ENCODE measurements around the gene OPN5.

Gene OPN5

GRCh38 chr6:47749757-47750156 is 32.1 kb upstream of the OPN5 start:
- Histone ChIP-seq H3K9me3 (replicated peaks in 1 of 11) (peaks cover 0 to 18% (median 5%) of the 10 kb centered on the region in 11 experiments; a peak in 7 of 22 replicates), H3K36me3 (no peaks in the 10 kb centered on the region), H3K9ac (no peak overlapping the region), H3K4me1 (no peaks in the 10 kb centered on the region), H3K4me3 (no peak overlapping the region), H3K27me3 (no peaks in the 10 kb centered on the region), H3K27ac (no peak overlapping the region), H4K20me1 (no peaks in the 10 kb centered on the region; a peak in 1 of 22 replicates), H3K4me2 (no peak overlapping the region)
- TF ChIP-seq Cebpa-rat (IDR thresholded peaks at IDR 0.05), result no peak

- Histone ChIP-seq H3K9ac (no peak overlapping the region), H3K36me3 (no peaks in the 10 kb centered on the region), H4K20me1 (no peaks in the 10 kb centered on the region; a peak in 1 of 22 replicates), H3K4me2 (no peak overlapping the region), H3K27me3 (no peaks in the 10 kb centered on the region), H3K4me3 (no peak overlapping the region), H3K27ac (no peak overlapping the region), H3K9me3 (replicated peaks in 1 of 11) (peaks cover 0 to 18% (median 5%) of the 10 kb centered on the region in 11 experiments; a peak in 8 of 22 replicates), H3K4me1 (no peaks in the 10 kb centered on the region)
- no peak for TF ChIP-seq Cebpa-rat (IDR thresholded peaks at IDR 0.05)
Measured at GRCh38 chr6:47752801-47753200, 29.0 kb upstream of the OPN5 start.

- Histone ChIP-seq H3K4me1 (no peaks in the 10 kb centered on the region), H3K27me3 (no peaks in the 10 kb centered on the region), H3K9me3 (replicated peaks in 1 of 11) (peaks cover 0 to 5% (median 0%) of the 10 kb centered on the region in 11 experiments; a peak in 3 of 22 replicates), H3K4me2 (no peak overlapping the region), H3K9ac (no peak overlapping the region), H3K4me3 (no peak overlapping the region), H3K36me3 (no peaks in the 10 kb centered on the region), H4K20me1 (no peaks in the 10 kb centered on the region), H3K27ac (no peak overlapping the region)
- TF ChIP-seq Cebpa-rat (IDR thresholded peaks at IDR 0.05), result no peak
Measured at GRCh38 chr6:47759364-47759763, 22.5 kb upstream of the OPN5 start.

- Histone ChIP-seq H3K4me2 (no peak overlapping the region), H3K9me3 (replicated peaks in 1 of 11) (peaks cover 0 to 7% (median 0%) of the 10 kb centered on the region in 11 experiments; a peak in 4 of 22 replicates), H3K27ac (no peak overlapping the region), H3K9ac (no peak overlapping the region), H3K36me3 (no peaks in the 10 kb centered on the region), H3K4me1 (no peaks in the 10 kb centered on the region), H3K4me3 (no peak overlapping the region), H4K20me1 (no peaks in the 10 kb centered on the region), H3K27me3 (no peaks in the 10 kb centered on the region)
- TF ChIP-seq Cebpa-rat (IDR thresholded peaks at IDR 0.05), result no peak
Measured at GRCh38 chr6:47762502-47762901, 19.3 kb upstream of the OPN5 start.

- Histone ChIP-seq H3K27ac (no peak overlapping the region), H3K4me3 (no peak overlapping the region), H3K36me3 (no peaks in the 10 kb centered on the region), H3K4me2 (no peak overlapping the region), H3K27me3 (no peaks in the 10 kb centered on the region), H3K9ac (no peak overlapping the region), H4K20me1 (no peaks in the 10 kb centered on the region), H3K9me3 (replicated peaks in 1 of 11) (peaks cover 0 to 7% (median 0%) of the 10 kb centered on the region in 11 experiments; a peak in 4 of 22 replicates), H3K4me1 (no peaks in the 10 kb centered on the region)
- TF ChIP-seq Cebpa-rat (IDR thresholded peaks at IDR 0.05), result no peak
Measured at GRCh38 chr6:47766445-47766844, 15.4 kb upstream of the OPN5 start.

- Histone ChIP-seq H3K4me3 (no peak overlapping the region), H3K9me3 (replicated peaks in 1 of 11) (peaks cover 0 to 7% (median 0%) of the 10 kb centered on the region in 11 experiments; a peak in 4 of 22 replicates), H3K9ac (no peak overlapping the region), H3K36me3 (no peaks in the 10 kb centered on the region), H3K4me2 (no peak overlapping the region), H4K20me1 (no peaks in the 10 kb centered on the region), H3K27me3 (no peaks in the 10 kb centered on the region), H3K4me1 (no peaks in the 10 kb centered on the region), H3K27ac (no peak overlapping the region)
- TF ChIP-seq Cebpa-rat (IDR thresholded peaks at IDR 0.05), result no peak
Measured at GRCh38 chr6:47767102-47767501, 14.7 kb upstream of the OPN5 start.

GRCh38 chr6:47769982-47770381 is 11.8 kb upstream of the OPN5 start:
- H3K4me2 ChIP-seq, result no peak overlapping the region
- TF ChIP-seq Cebpa-rat (IDR thresholded peaks at IDR 0.05), result no peak
- H3K9me3 ChIP-seq (replicated peaks in 1 of 11), result peaks cover 0 to 7% (median 0%) of the 10 kb centered on the region in 11 experiments; a peak in 4 of 22 replicates

GRCh38 chr6:47772359-47772758 is 9.5 kb upstream of the OPN5 start:
- no peak overlapping the region for H3K9ac ChIP-seq
- H4K20me1 ChIP-seq, result no peaks in the 10 kb centered on the region
- no peak for TF ChIP-seq Cebpa-rat (IDR thresholded peaks at IDR 0.05)
- H3K27ac ChIP-seq, result no peak overlapping the region
- no peak overlapping the region for H3K4me3 ChIP-seq
- no peaks in the 10 kb centered on the region for H3K9me3 ChIP-seq (replicated peaks in 1 of 11)
- no peaks in the 10 kb centered on the region for H3K4me1 ChIP-seq
- no peaks in the 10 kb centered on the region for H3K27me3 ChIP-seq
- H3K36me3 ChIP-seq, result no peaks in the 10 kb centered on the region
- H3K4me2 ChIP-seq, result no peak overlapping the region

More at GRCh38 chr6:47769982-47770381, 11.8 kb upstream of the OPN5 start:
- Histone ChIP-seq H3K4me3 (no peak overlapping the region), H3K9ac (no peak overlapping the region), H3K36me3 (no peaks in the 10 kb centered on the region), H3K27ac (no peak overlapping the region), H3K4me1 (no peaks in the 10 kb centered on the region), H3K27me3 (no peaks in the 10 kb centered on the region), H4K20me1 (no peaks in the 10 kb centered on the region)

- Histone ChIP-seq H3K9ac (no peak overlapping the region), H4K20me1 (no peaks in the 10 kb centered on the region), H3K27me3 (no peaks in the 10 kb centered on the region), H3K4me2 (no peak overlapping the region), H3K36me3 (no peaks in the 10 kb centered on the region), H3K9me3 (replicated peaks in 1 of 11) (no peaks in the 10 kb centered on the region), H3K4me3 (no peak overlapping the region), H3K4me1 (no peaks in the 10 kb centered on the region), H3K27ac (no peak overlapping the region)
- no peak for TF ChIP-seq Cebpa-rat (IDR thresholded peaks at IDR 0.05)
Measured at GRCh38 chr6:47773005-47773404, 8.8 kb upstream of the OPN5 start.

- Histone ChIP-seq H3K36me3 (no peaks in the 10 kb centered on the region), H4K20me1 (no peaks in the 10 kb centered on the region), H3K4me1 (0 out of 20 replicates have a peak, but pooled peaks cover 0 to 4% (median 0%) of the 10 kb centered on the region in 10 experiments), H3K4me3 (no peak overlapping the region), H3K9me3 (replicated peaks in 1 of 11) (no peaks in the 10 kb centered on the region), H3K4me2 (peak overlapping the region in 2 of 11 experiments; percentile 35 to 42; a peak in 4 of 22 replicates), H3K27ac (no peak overlapping the region), H3K27me3 (no peaks in the 10 kb centered on the region), H3K9ac (no peak overlapping the region)
- TF ChIP-seq Cebpa-rat (IDR thresholded peaks at IDR 0.05), result no peak
Measured at GRCh38 chr6:47780510-47781356, 1.1 kb upstream of the OPN5 start.
